Activated CD8-positive, alpha-beta T cell treated with anti-CD3 and anti-CD28 coated beads for 36 hours (primary cell): Measurements from ENCODE around the gene PRDM2. TPM values are rescaled to one million over a fixed set of nuclear protein-coding genes. Genes with fewer than 3 reads are reported as not detected.

Experiments
- ATAC-seq: fragments of 200-7000 bp; cut with Tn5 transposase; one replicate; pipeline ENCODE4 v1.10.0; 2021; ENCODE audit warnings: mild to moderate bottlenecking, moderate library complexity
- CTCF ChIA-PET: fragments of 350-600 bp; sonication (Branson Sonifier 250); formaldehyde crosslinking; loops from one replicate; lab custom pipeline; 2021; ENCODE audit warnings: antibody characterized with exemption; lab: Charles Lee
- POLR2A ChIA-PET: fragments of 350-600 bp; sonication (Branson Sonifier 250); formaldehyde crosslinking; loops from one replicate; lab custom pipeline; 2021; ENCODE audit warnings: antibody characterized with exemption; lab: Charles Lee
- DNase-seq: peaks from one replicate; pipeline ENCODE4 v3.0.0-alpha.2; 2020
- H3K27ac Mint-ChIP-seq: one replicate; pipeline ENCODE4 v1.8.0; 2021; ENCODE audit warnings: mild to moderate bottlenecking, mixed read lengths
- H3K27me3 Mint-ChIP-seq: one replicate; pipeline ENCODE4 v1.8.0; 2021; ENCODE audit warnings: mixed read lengths
- H3K36me3 Mint-ChIP-seq: one replicate; pipeline ENCODE4 v1.8.0; 2021; ENCODE audit warnings: low read depth, mixed read lengths
- H3K4me1 Mint-ChIP-seq: one replicate; pipeline ENCODE4 v1.8.0; 2021; ENCODE audit warnings: low read depth, mixed read lengths
- H3K4me3 Mint-ChIP-seq: one replicate; pipeline ENCODE4 v1.8.0; 2021; ENCODE audit warnings: mild to moderate bottlenecking, moderate library complexity, mixed read lengths
- H3K9me3 Mint-ChIP-seq: one replicate; pipeline ENCODE4 v1.8.0; 2021; ENCODE audit warnings: mixed read lengths
- CTCF ChIP-seq: fragments of 200-600 bp; IDR thresholded peaks from one replicate; pipeline ENCODE4 v1.8.0; 2022; ENCODE audit warnings: antibody characterized with exemption, mild to moderate bottlenecking
- intact Hi-C: fragments of 100-400 bp; cut with micrococcal nuclease; formaldehyde crosslinking; loops from one replicate; pipeline ENCODE4 v1.10.0; 2022
- total RNA-seq, 2 experiments: library from RNA; stranded (reverse); gene quantifications; one replicate each; pipeline ENCODE4 v1.2.3, GENCODE V29; 2021

Gene PRDM2
- total RNA-seq, 2 experiments from 2014 or later: 41.2 to 43.6 TPM

- TF ChIP-seq CTCF: no peak
- ATAC-seq (no peak), DNase-seq (peak; percentile 22)
- ChIA-PET CTCF (no interaction called here), POLR2A (no interaction called here)
- intact Hi-C loops: no loop called here
- H3K4me3 Mint-ChIP-seq: peak overlapping the region; percentile 28
- peaks cover 26% of the 10 kb centered on the region for H3K4me1 Mint-ChIP-seq
- H3K9me3 Mint-ChIP-seq: peaks cover 10% of the 10 kb centered on the region
- H3K36me3 Mint-ChIP-seq: peaks cover 13% of the 10 kb centered on the region
- H3K27me3 Mint-ChIP-seq: peaks cover 3% of the 10 kb centered on the region
- H3K27ac Mint-ChIP-seq: no peak overlapping the region
Measured at GRCh38 chr1:13697738-13698137, 2.2 kb upstream of the PRDM2 start.

- Mint-ChIP-seq H3K27ac (peak overlapping the region; percentile 90), H3K4me1 (peaks cover 36% of the 10 kb centered on the region), H3K4me3 (peak overlapping the region; percentile 71), H3K9me3 (peaks cover 10% of the 10 kb centered on the region), H3K36me3 (peaks cover 19% of the 10 kb centered on the region), H3K27me3 (no peaks in the 10 kb centered on the region)
- POLR2A ChIA-PET: interaction anchor here (0.6 to 2.3 kb wide), 4 partner anchors 10 to 53 kb away, joined by 3 to 9 read pairs (median 4); no protein-coding TSS in a partner anchor
- intact Hi-C loops: no loop called here
- TF ChIP-seq CTCF: no peak
- CTCF ChIA-PET: interaction anchor here (1.0 to 1.4 kb wide), 4 partner anchors 21 to 114 kb away, joined by 3 to 8 read pairs (median 3); no protein-coding TSS in a partner anchor
- ATAC-seq (no peak), DNase-seq (peak; percentile 19)
Measured at GRCh38 chr1:13699510-13699909, 478 bp upstream of the PRDM2 start.

GRCh38 chr1:13700521-13701270 lies 708 bp downstream of the PRDM2 start:
- Mint-ChIP-seq H3K27ac (peak overlapping the region; percentile 99), H3K36me3 (peaks cover 24% of the 10 kb centered on the region), H3K9me3 (peaks cover 10% of the 10 kb centered on the region), H3K27me3 (no peaks in the 10 kb centered on the region), H3K4me1 (peaks cover 47% of the 10 kb centered on the region), H3K4me3 (peak overlapping the region; percentile 95)
- intact Hi-C loops: loop anchor here (10.0 kb wide), 1 partner anchor 54 kb away; no protein-coding TSS in a partner anchor
- ChIA-PET POLR2A (interaction anchor here (0.9 to 2.3 kb wide), 6 partner anchors 21 to 51 kb away, joined by 4 to 9 read pairs (median 5); no protein-coding TSS in a partner anchor), CTCF (interaction anchor here (0.9 to 1.6 kb wide), 2 partner anchors 25 to 33 kb away, joined by 4 to 10 read pairs; no protein-coding TSS in a partner anchor)
- ATAC-seq (peak; percentile 31), DNase-seq (peak; percentile 58)
- no peak for TF ChIP-seq CTCF

- Mint-ChIP-seq H3K36me3 (peaks cover 29% of the 10 kb centered on the region), H3K27ac (peak overlapping the region; percentile 99), H3K4me1 (peaks cover 52% of the 10 kb centered on the region), H3K4me3 (peak overlapping the region; percentile 95), H3K9me3 (peaks cover 10% of the 10 kb centered on the region), H3K27me3 (no peaks in the 10 kb centered on the region)
- no peak for TF ChIP-seq CTCF
- DNase-seq: no peak
- intact Hi-C loops: loop anchor here (10.0 kb wide), 1 partner anchor 54 kb away; no protein-coding TSS in a partner anchor
- no peak for ATAC-seq
- POLR2A ChIA-PET: interaction anchor here (0.8 to 2.3 kb wide), 7 partner anchors 12 to 51 kb away, joined by 3 to 9 read pairs (median 5); no protein-coding TSS in a partner anchor
- CTCF ChIA-PET: interaction anchor here (0.9 to 1.6 kb wide), 3 partner anchors 24 to 93 kb away, joined by 3 to 10 read pairs (median 4); no protein-coding TSS in a partner anchor
Measured at GRCh38 chr1:13701271-13701640, 1.3 kb downstream of the PRDM2 start.
